GM19043 (cell line): ENCODE data around the gene TIAM1.

ENCODE experiments used
- ATAC-seq: cut with Tn5 transposase; IDR thresholded peaks from one replicate; pipeline ENCODE4 v1.9.1; 2021; ENCODE audit warnings: low read depth; ENCODE audit not compliant: unreplicated experiment

The TIAM1 gene

GRCh38 chr21:31356440-31356839 is 12.4 kb upstream of the TIAM1 start:
- no peak for ATAC-seq

DNA sequence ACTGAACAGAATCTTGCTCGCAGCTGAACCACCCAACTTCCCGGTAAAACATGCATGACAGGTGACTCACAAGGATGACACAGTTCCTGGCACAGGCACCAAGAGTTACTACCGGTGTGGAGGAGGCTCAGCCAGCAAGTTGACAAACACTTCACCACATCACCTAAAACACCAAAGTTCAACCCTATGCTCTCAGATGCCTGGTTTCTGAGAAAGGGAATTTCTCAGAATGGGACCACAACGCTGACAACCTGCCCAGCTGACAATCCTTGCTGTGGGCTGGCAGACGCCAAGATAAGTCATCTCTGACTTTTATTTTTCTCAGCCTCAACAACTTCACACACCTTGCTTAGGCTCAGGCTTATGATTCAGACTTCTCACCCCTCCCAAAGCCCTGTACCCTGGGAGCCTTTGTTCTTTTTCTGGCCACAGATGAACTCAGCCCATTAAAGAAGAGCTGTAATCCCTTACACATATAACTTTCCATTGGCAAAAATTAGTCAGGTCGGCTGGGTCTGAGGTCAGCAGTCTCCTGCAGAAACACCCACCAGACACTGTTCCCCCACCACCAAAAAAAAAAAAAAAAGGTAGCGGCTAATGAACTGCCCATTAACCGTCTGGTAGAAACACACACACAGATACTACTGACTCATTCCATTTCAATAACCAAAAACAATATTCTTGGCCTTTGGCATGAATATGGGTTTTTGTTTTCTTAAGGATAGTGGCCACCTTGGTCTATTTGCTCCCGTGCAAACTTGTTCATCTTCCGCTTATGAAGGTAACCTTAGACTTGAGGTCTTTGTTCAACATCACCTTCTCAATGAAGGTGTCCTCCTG is 10.8 kb upstream of the TIAM1 start:
- no peak for ATAC-seq

DNA sequence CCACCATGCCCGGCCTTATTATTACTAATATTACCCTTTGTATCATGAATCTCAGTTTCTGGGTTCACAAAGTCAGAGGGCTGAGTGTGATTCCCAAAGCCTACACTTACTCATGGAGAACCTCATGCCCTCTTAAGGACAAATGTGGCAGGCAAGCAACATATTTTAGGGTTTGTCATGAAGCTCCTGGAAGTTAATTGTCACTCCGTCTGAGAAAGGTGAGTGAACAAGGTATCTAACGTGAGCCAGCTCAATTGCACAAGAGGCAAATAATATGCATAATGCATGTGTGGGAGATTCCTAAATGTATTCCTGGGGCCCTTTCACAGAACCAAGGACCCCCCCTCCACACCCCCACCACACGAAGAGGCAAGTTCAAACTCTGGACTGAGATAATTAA is 10.1 kb upstream of the TIAM1 start:
- ATAC-seq, result no peak

DNA sequence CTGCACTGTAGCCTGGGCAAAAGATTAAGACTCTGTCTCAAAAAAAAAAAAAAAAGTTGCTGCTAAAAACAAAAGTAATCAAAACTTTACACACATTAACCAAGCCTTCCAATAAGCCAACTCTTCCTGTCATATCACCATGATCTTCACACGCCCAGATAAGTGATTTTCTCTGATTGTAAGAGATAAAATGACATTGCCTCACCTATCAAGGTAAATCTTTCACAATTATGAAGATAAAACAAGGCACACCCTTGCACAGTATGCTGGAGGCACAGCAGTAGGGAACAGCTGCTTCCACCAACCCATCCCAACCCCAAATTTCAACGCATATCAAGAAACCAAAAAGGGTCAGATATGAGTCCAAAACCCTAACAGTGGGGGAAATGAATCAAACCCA is 8.8 kb upstream of the TIAM1 start:
- no peak for ATAC-seq

- no peak for ATAC-seq
Measured at GRCh38 chr21:31351960-31352359, 7.9 kb upstream of the TIAM1 start.

- ATAC-seq, result no peak
Measured at GRCh38 chr21:31351438-31351837, 7.4 kb upstream of the TIAM1 start.

DNA sequence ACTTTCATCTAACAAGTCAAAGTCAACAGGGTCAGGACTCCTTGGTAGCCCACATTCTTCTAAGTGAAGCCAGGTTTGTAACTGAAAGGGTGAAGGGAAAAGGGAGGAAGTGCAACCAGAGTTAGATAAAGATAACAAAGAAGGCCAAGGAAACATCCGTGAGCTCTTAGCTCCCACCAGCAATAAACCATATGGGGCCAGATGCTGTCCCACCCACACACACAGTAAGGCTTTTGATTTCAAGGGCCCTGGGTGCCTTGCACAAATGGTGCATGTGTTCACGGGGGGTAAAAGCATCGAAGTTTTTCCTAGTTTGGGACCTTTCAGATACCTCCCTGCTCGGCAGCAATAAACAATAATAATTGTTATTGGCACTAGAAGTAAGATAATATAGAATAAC is 5.1 kb upstream of the TIAM1 start:
- no peak for ATAC-seq

DNA sequence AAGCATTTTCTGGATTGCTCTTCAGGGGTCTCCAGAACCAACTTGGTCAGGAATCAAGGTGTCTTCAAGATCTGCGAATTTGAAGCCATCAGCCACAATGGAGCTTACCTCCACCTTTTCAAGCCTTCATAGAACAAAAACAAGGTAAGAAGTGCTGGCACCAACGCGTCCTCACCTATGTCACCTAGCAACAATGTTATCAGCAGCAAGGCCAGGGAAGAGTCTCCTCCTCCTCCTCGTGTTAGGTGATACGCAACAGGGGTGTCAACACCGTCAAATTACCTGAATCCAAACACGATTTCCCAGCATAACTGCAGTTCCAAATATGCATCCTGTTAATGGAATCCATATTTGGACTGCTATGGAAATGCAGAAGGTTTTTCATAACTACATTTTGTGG is 4.1 kb upstream of the TIAM1 start:
- no peak for ATAC-seq

DNA sequence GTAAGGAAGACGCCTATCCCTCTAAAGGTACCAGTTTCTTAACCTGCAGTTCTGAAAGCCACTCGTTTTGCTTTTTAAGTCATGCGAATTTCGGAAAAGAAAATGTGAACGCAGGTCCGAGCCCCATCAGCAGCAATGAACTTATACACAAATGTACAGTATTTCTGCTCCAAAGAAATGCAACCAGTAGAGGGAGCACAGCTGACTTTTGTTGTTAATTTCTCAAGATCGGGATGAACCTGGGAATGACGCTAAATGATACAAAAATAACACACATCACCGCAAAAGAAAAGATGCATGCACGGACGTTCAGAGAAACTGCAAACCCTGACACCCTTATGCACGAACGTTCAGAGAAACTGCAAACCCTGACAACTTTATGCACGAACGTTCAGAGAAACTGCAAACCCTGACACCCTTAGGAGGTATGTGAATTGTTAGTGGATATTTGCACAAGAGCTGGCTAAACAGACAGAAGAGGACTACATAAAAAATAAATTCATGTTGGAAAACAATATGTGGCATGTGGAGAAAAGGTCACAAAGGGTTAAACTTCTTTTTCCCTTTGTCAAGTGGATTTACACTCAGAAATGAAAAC is 3.5 kb upstream of the TIAM1 start:
- no peak for ATAC-seq

- no peak for ATAC-seq
Measured at GRCh38 chr21:31346256-31346821, 2.3 kb upstream of the TIAM1 start.

- no peak for ATAC-seq
Measured at GRCh38 chr21:31345136-31345535, 1.1 kb upstream of the TIAM1 start.

- no peak for ATAC-seq
Measured at GRCh38 chr21:31343030-31343510, 991 bp downstream of the TIAM1 start.

- ATAC-seq, result no peak
Measured at GRCh38 chr21:31342348-31342747, 1.7 kb downstream of the TIAM1 start.

- ATAC-seq, result no peak
Measured at GRCh38 chr21:31340942-31341487, 3.0 kb downstream of the TIAM1 start.

DNA sequence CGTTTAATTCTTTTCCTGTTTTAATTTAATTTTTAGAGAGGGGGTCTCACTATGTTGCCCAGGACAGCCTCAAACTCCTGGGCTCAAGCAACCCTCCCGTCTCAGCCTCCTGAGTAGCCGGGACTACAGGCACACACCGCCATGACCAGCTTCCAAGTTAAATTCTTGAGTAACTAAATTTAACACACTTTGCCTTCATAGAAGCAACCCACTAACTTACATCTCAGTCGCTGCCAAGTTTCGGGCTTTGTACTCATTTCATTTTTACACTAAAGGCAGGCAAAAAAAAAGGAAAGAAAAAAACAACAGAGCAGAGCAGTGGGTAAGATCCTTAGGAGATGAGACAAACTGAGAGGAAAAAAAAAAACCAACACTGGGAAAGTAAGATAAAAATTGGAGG is 3.5 kb downstream of the TIAM1 start:
- no peak for ATAC-seq

DNA sequence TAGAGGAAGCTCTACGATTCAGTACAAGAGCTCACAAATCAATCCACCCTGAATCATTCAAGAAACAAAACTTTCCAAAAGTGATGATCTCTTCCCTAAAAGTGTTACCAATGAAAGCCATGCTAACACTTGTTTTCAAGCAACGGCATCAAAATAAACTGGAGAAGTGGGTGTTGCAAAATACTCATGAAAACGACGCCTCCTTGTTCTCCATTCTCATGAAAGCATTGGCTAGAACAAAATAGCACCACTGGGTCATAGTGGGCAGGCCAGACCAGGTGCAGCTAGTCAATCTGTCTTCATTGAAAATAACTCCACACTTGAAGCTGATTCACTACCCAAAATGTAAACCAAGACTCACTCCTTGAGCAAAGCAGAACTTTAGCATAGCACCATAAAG is 4.3 kb downstream of the TIAM1 start:
- ATAC-seq, result no peak

- no peak for ATAC-seq
Measured at GRCh38 chr21:31338908-31339368, 5.1 kb downstream of the TIAM1 start.

- ATAC-seq, result no peak
Measured at GRCh38 chr21:31337996-31338907, 5.8 kb downstream of the TIAM1 start.

DNA sequence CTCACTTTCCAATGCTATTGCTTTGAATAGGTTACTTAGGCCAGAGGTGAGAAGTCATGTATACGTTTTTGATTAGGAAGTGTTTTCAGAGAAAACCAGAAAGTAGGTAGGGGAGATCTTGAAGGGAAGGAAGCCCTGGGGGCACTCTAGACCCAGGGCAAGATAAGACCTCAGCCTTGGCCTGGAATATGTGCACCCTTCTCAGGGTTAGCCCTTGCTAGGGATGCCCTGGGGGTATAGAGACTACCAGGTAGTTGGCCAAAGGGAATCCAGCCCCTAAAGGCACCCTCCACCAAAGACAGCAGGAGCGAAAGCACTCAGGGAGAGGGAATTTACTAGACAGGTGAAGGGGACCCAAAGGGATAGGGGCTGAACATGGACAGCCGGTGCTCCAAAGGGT is 7.0 kb downstream of the TIAM1 start:
- no peak for ATAC-seq

GRCh38 chr21:31336739-31337040 is 7.4 kb downstream of the TIAM1 start:
- ATAC-seq, result no peak
